ENCODE data around the gene PIP4K2C.

Gene PIP4K2C

GRCh38 chr12:57621497-57622292, 30.7 kb downstream of the PIP4K2C start:
- peak; percentile 40 for DNase-seq
- Histone ChIP-seq H3K4me2 (ENCODE audit: low read depth, low read length) (peak overlapping the region; percentile 93), H4K20me1 (ENCODE audit: insufficient read depth, low read length) (no peaks in the 10 kb centered on the region), H3K4me3 (ENCODE audit: low read length) (peak overlapping the region; percentile 44), H3K27me3 (replicated peaks; ENCODE audit: insufficient read depth, low read length) (peaks cover 50% of the 10 kb centered on the region), H3K79me2 (ENCODE audit: low read length) (no peaks in the 10 kb centered on the region), H3K4me1 (ENCODE audit: low read length) (peaks cover 6% of the 10 kb centered on the region), H3K9me2 (replicated peaks; ENCODE audit: insufficient read depth, low read length) (no peaks in the 10 kb centered on the region), H3K9ac (ENCODE audit: low read length) (no peak overlapping the region), H3F3A (ENCODE audit: insufficient read depth, low read length) (no peaks in the 10 kb centered on the region), H3K36me3 (replicated peaks; ENCODE audit: insufficient read depth, low read length) (no peaks in the 10 kb centered on the region), H3K9me3 (replicated peaks; ENCODE audit: insufficient read depth, low read length) (no peaks in the 10 kb centered on the region), H2AFZ (ENCODE audit: low read length) (peak overlapping the region; percentile 74), H3K27ac (ENCODE audit: low read length) (no peak overlapping the region)
- TF ChIP-seq EZH2phosphoT487 (IDR thresholded peaks at IDR 0.05; ENCODE audit: low read length) = no peak
- TF ChIP-seq CTCF (IDR thresholded peaks at IDR 0.05; ENCODE audit: low read length) = peak; percentile 90

- Histone ChIP-seq H3K9me2 (replicated peaks; ENCODE audit: insufficient read depth, low read length) (no peaks in the 10 kb centered on the region), H3K9ac (ENCODE audit: low read length) (no peak overlapping the region), H2AFZ (ENCODE audit: low read length) (no peak overlapping the region), H3K79me2 (ENCODE audit: low read length) (no peaks in the 10 kb centered on the region), H3F3A (ENCODE audit: insufficient read depth, low read length) (no peaks in the 10 kb centered on the region), H4K20me1 (ENCODE audit: insufficient read depth, low read length) (no peaks in the 10 kb centered on the region), H3K27ac (ENCODE audit: low read length) (no peak overlapping the region), H3K27me3 (replicated peaks; ENCODE audit: insufficient read depth, low read length) (peaks cover 50% of the 10 kb centered on the region), H3K4me2 (ENCODE audit: low read depth, low read length) (no peak overlapping the region), H3K9me3 (replicated peaks; ENCODE audit: insufficient read depth, low read length) (no peaks in the 10 kb centered on the region), H3K4me1 (ENCODE audit: low read length) (peaks cover 6% of the 10 kb centered on the region), H3K36me3 (replicated peaks; ENCODE audit: insufficient read depth, low read length) (no peaks in the 10 kb centered on the region), H3K4me3 (ENCODE audit: low read length) (no peak overlapping the region)
- DNase-seq = no peak
- TF ChIP-seq EZH2phosphoT487 (IDR thresholded peaks at IDR 0.05; ENCODE audit: low read length) (no peak), EZH2 (optimal IDR thresholded peaks at IDR 0.05; ENCODE audit: low read depth, low read length) (no peak), CTCF (IDR thresholded peaks at IDR 0.05; ENCODE audit: low read length) (no peak)
These were observed 31.6 kb downstream of the PIP4K2C start for GRCh38 chr12:57622293-57623245.

- TF ChIP-seq EZH2 (optimal IDR thresholded peaks at IDR 0.05; ENCODE audit: low read depth, low read length) (no peak), EZH2phosphoT487 (IDR thresholded peaks at IDR 0.05; ENCODE audit: low read length) (no peak), CTCF (IDR thresholded peaks at IDR 0.05; ENCODE audit: low read length) (no peak)
- Histone ChIP-seq H3K4me3 (ENCODE audit: low read length) (no peak overlapping the region), H3K9ac (ENCODE audit: low read length) (no peak overlapping the region), H3K79me2 (ENCODE audit: low read length) (no peaks in the 10 kb centered on the region), H3K27me3 (replicated peaks; ENCODE audit: insufficient read depth, low read length) (peaks cover 43% of the 10 kb centered on the region), H3K9me2 (replicated peaks; ENCODE audit: insufficient read depth, low read length) (no peaks in the 10 kb centered on the region), H2AFZ (ENCODE audit: low read length) (no peak overlapping the region), H3K36me3 (replicated peaks; ENCODE audit: insufficient read depth, low read length) (no peaks in the 10 kb centered on the region), H4K20me1 (ENCODE audit: insufficient read depth, low read length) (no peaks in the 10 kb centered on the region), H3K9me3 (replicated peaks; ENCODE audit: insufficient read depth, low read length) (no peaks in the 10 kb centered on the region), H3K4me2 (ENCODE audit: low read depth, low read length) (no peak overlapping the region), H3K4me1 (ENCODE audit: low read length) (peaks cover 6% of the 10 kb centered on the region), H3K27ac (ENCODE audit: low read length) (no peak overlapping the region), H3F3A (ENCODE audit: insufficient read depth, low read length) (no peaks in the 10 kb centered on the region)
- DNase-seq = no peak
These were observed 32.4 kb downstream of the PIP4K2C start for GRCh38 chr12:57623385-57623784.

All from MM.1S (cell line).